ENCODE results near the gene KHK.
A peak's percentile ranks its signal among the peaks of the same experiment; 100 is the strongest.

KHK gene

DNA sequence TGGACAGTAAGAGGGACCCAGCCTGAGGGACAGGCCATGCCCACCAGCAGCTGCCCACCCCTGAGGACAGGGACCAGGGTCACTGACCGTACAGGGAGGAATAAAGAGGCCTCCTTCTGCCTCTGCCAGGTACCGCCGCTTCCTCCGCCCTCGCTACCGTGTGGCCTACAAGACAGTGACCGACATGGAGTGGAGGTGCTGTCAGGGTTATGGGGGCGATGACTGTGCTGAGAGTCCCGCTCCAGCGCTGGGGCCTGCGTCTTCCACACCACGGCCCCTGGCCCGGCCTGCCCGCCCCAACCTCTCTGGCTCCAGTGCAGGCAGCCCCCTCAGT is 6.0 kb upstream of the KHK start:
- FAIRE-seq = no peak
- no peak for DNase-seq (ENCODE audit: low spot score)

DNA sequence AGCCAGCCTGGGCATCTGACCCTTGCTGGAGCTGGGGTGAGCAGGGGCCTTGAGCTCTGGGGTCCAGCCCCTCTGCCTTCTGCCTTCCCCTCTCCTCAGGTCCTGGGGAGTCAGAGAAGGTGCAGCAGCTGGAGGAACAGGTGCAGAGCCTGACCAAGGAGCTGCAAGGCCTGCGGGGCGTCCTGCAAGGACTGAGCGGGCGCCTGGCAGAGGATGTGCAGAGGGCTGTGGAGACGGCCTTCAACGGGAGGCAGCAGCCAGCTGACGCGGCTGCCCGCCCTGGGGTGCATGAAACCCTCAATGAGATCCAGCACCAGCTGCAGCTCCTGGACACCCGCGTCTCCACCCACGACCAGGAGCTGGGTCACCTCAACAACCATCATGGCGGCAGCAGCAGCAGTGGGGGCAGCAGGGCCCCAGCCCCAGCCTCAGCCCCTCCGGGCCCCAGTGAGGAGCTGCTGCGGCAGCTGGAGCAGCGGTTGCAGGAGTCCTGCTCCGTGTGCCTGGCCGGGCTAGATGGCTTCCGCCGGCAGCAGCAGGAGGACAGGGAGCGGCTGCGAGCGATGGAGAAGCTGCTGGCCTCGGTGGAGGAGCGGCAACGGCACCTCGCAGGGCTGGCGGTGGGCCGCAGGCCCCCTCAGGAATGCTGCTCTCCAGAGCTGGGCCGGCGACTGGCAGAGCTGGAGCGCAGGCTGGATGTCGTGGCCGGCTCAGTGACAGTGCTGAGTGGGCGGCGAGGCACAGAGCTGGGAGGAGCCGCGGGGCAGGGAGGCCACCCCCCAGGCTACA is 4.4 kb upstream of the KHK start:
- no peak for FAIRE-seq

DNA sequence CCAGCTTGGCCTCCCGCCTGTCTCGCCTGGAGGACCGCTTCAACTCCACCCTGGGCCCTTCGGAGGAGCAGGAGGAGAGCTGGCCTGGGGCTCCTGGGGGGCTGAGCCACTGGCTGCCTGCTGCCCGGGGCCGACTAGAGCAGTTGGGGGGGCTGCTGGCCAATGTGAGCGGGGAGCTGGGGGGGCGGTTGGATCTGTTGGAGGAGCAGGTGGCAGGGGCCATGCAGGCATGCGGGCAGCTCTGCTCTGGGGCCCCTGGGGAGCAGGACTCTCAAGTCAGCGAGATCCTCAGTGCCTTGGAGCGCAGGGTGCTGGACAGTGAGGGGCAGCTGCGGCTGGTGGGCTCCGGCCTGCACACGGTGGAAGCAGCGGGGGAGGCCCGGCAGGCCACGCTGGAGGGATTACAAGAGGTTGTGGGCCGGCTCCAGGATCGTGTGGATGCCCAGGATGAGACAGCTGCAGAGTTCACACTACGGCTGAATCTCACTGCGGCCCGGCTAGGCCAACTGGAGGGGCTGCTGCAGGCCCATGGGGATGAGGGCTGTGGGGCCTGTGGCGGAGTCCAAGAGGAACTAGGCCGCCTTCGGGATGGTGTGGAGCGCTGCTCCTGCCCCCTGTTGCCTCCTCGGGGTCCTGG is 3.7 kb upstream of the KHK start:
- FAIRE-seq = no peak

More for the DNA sequence above, 4.4 kb upstream of the KHK start:
- DNase-seq (ENCODE audit: low spot score) = no peak

DNA sequence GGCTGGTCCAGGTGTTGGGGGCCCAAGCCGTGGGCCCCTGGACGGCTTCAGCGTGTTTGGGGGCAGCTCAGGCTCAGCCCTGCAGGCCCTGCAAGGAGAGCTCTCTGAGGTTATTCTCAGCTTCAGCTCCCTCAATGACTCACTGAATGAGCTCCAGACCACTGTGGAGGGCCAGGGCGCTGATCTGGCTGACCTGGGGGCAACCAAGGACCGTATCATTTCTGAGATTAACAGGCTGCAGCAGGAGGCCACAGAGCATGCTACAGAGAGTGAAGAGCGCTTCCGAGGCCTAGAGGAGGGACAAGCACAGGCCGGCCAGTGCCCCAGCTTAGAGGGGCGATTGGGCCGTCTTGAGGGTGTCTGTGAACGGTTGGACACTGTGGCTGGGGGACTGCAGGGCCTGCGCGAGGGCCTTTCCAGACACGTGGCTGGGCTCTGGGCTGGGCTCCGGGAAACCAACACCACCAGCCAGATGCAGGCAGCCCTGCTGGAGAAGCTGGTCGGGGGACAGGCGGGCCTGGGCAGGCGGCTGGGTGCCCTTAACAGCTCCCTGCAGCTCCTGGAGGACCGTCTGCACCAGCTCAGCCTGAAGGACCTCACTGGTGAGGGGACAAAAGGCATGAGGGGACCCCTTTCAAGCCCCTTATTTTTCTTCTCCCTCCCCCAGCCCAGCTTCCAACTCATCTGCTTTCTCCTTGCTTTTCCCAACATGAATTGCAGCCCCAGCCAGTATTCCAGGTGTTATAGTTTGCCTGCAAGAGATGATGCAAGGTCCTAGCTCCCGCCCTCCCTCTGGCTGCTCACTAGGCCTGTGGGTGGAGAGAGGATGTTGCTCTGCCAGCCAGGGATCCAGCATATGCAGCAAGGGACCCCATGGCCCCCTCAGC is 2.9 kb upstream of the KHK start:
- DNase-seq (ENCODE audit: low spot score) = no peak
- FAIRE-seq = no peak

More for the DNA sequence above, 3.7 kb upstream of the KHK start:
- DNase-seq (ENCODE audit: low spot score) = no peak

DNA sequence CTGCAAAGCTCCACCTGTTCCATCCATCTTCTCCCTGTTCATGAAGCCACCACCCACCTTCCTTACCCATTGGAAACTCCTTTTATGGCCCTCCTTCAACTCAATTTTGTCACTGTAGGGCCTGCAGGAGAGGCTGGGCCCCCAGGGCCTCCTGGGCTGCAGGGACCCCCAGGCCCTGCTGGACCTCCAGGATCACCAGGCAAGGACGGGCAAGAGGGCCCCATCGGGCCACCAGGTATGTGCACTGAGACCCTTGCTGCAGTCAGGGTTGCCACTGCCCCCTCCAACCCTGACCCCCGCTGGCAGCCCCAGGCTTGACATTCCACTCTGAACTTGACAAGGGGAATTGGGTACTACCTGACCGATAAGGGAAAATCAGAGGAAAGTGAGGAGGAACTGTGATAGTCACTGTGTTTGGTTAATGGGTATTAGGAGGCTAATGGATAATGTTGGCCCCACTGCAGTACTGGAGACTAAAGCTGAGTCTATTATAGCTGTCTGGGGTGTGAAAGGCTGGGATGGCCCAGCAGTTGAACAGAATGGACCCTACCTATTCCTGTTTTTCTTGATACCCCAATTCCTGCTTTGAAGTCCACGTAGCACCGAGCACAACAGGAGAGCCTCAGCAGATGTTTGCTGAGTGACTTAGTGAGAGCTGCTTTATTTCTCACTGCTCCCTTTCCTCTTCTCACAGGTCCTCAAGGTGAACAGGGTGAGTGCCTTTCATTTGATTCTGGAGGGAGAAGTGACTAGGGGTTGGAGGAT is 2.1 kb upstream of the KHK start:
- no peak for DNase-seq (ENCODE audit: low spot score)
- FAIRE-seq = no peak

DNA sequence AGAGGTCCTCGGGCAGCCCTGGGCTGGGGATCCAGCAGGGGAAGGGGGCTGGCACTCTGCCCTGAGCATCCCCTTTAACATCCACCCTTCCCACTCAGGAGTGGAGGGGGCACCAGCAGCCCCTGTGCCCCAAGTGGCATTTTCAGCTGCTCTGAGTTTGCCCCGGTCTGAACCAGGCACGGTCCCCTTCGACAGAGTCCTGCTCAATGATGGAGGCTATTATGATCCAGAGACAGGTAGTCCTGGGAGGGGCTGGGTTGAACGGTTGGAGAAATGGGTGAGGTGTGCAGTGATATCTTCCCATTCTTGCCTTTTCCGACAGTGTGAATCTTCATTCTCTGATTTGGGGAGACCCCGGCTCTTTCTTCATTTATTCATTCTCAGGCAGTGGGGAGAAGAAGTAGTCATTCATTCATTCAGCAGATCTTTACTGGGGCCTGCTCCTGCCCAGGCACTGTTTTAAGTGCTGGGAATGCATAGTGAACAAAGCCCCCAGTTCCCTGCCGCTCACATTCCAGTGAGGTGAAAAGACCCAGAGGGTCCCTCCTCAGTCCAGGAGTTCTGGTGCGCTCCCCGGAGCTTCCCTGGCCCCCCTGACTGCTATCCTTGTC is 1.4 kb upstream of the KHK start:
- DNase-seq (ENCODE audit: low spot score) (no peak), FAIRE-seq (no peak)

DNA sequence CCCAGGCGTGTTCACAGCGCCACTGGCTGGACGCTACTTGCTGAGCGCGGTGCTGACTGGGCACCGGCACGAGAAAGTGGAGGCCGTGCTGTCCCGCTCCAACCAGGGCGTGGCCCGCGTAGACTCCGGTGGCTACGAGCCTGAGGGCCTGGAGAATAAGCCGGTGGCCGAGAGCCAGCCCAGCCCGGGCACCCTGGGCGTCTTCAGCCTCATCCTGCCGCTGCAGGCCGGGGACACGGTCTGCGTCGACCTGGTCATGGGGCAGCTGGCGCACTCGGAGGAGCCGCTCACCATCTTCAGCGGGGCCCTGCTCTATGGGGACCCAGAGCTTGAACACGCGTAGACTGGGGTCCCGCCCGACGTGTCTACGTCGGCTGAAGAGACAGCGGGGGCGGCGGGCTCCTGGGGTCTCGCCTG is 891 bp upstream of the KHK start:
- peak; percentile 70 for FAIRE-seq
- peak; percentile 70 for DNase-seq (ENCODE audit: low spot score)

DNA sequence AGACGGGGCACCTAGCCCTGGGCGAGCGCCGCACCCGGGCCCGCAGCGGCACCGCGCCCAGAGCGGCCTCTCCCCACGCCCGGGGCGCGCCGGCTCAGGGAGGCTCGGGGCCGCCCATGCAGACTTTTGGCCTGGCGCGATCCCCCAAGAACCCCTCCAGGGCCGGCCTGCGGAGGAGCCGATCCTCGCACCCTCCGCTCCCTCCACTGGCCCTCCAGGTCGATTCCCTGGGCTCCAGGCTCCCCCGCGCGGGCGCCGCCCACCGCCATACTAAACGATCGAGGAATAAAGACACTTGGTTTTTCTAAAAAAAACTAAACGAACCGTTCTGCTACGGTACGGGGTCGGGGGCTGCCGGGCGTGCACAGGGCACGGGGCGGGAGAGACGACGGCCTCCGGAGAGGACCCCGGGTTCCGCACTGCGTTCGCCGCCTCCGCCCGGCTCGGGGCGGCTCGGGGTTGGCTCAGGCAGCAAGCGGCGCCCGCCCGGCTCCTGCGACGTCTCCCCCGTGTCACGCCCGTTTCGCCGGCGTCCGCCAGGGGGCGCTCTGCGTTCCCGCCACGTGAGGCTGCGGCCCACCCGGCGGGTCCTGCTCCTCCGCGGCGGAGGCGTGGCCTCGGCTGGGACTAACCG is 365 bp upstream of the KHK start:
- FAIRE-seq = peak; percentile 89
- DNase-seq (ENCODE audit: low spot score) = peak; percentile 99

DNA sequence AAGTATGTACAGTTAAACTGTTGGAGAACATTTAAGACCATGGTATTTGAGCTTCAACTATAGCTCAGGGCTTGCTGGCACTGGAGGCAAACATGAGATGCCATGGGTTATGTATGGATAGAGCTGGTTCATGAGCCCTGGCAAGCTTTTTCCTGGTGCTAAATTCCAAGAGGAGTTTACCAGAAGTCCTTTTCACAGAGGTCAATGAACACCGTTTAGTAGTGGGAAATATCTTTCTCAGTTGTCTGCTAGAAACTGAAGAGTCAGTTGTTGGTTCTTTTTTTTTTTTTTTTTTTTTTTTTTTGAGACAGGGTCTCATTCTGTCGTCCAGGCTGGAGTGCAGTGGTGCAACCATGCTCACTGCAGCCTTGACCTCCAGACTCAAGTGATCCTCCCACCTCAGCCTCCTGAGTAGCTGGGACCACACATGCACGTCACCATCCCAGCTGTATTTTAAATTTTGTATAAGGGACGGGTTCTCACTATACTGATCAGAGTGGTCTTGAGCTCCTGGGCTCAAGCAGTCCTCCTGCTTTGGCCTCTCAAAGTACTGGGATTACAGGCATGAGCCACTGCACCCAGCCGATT is 1.3 kb downstream of the KHK start:
- no peak for FAIRE-seq

DNA sequence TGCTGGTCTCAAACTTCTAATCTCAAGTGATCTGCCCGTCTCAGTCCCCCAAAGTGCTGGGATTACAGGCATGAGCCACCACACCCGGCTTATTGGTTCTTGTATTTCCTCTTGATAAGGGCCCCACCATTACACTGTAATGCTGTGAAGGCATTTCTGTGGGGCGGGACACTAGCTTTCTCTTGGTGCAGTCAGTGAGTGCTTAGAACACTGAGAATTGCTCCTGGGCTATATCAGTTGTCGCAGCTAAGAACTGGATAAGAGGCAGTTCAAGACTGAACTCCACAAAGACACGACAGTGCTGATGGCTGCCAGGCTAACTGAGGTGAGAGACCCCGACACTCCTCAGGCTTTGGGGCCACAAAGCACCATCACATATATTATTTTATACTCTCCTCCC is 2.1 kb downstream of the KHK start:
- DNase-seq (ENCODE audit: low spot score) = no peak
- FAIRE-seq = no peak

More for the DNA sequence above, 1.3 kb downstream of the KHK start:
- DNase-seq (ENCODE audit: low spot score) = no peak

DNA sequence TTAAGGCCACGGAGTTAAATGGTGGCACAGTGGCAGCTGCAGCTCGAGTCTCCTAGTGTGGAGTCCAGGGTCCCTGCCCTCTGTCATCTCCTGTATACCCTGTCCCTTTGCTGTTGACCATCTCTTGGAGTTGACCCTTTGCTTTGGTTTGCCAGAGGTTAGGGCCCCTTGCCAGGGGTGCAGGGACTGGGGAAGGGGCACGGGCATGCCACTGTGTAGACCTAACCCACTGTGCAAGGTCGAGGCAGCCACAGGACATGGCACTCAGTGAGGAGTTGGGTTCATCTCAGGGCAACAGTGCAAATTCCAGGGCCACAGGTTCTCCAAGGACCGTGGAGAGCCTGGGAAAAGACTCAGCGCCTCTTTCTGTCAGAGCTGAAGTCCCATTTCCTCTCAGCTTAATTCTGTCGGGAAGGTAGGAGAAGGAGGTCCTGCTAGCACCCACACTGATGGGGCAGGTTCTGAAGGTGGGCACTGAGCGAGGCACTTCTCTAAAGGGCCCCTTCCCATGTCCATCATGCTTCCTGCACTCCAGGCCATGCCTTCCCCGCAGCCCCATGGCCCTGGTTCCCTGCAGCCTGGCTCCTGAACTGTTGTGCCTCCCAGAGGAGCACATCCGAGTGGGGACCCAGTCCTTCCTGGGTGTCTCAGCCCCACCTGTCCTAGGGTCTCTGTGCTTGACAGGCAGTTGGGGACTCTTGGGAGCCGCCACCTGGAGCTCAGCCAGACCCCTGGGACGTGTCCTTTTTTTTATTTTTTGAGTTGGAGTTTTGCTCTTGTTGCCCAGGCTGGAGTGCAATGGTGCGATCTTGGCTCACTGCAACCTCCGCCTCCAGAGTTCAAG is 2.8 kb downstream of the KHK start:
- FAIRE-seq (no peak), DNase-seq (ENCODE audit: low spot score) (no peak)

DNA sequence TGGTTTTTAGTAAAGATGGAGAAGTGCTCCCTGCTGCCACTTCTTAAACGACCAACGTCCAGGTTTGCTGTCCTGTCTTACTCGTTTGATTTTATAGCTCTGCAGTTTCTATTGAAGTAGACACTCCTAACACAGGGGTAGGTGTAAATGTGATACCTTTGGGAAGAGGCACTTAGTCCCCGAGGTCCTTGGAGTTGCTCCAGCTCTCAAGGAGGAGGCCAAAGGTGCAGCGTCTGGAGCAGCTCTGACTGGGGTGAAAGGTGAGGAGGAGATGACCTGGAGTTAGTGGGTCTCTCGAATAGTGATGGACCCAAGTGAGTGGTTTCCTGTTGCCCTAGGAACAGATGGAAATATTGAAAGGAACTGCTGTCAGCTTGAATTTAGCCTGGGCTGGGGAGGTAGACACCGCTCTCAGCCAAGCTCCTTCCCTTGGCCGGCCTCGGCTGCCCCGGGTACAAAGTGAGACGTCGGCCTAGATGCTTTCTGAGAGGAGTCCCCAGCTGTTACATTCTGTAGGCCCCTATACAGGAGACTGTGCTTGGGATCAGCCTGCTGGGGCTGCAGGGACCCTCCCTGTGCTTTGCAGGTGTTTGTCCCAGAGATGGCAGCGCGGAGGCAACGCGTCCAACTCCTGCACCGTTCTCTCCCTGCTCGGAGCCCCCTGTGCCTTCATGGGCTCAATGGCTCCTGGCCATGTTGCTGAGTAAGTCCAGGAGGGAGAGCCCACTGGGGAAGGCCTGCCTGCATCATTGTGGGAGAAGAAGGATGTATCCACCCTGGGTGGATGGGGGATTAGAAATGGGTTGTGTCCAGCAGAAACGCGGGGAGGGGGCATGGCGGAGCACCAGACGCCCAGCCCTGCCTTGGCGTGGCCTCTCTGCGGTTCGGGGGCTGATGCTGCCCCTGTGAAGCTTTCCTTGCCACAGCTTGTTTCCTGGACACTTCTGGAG is 5.4 kb downstream of the KHK start:
- DNase-seq (ENCODE audit: low spot score) (no peak), FAIRE-seq (no peak)

DNA sequence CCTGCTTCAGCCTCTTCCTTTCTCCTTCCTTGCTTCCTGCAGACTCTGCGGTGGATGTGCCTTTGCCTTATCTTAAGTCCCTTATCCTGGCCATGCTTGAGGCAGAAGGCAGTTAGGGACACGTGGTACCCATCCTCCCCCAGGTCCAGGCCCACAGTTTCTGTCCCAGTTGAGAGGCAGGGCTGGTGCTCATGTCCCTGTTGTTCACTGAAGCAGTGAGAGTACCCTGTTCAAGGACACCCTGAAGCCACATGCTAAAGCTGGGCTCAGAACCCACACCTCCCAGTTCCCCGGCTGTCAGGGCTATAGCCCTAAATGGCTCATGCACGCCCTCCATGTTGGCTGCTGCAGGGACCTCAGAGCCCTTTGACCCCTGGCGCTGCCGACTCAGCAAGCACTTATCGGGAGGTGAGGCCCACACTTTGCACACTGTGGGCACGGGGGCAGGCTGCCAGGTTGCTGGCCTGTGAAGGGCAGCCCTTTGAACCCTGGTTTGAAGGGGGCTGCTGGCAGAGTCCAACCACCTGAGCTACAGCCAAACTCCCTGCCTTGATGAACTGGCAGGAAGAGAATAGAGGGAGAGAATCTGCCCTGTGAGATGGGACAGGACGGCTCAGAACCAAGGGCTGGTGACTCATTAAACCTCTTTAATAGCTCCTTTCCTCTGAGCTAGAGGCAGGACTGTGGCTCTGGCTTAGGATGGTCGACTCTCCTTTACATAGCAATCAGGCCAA is 6.3 kb downstream of the KHK start:
- DNase-seq (ENCODE audit: low spot score) = no peak
- no peak for FAIRE-seq

DNA sequence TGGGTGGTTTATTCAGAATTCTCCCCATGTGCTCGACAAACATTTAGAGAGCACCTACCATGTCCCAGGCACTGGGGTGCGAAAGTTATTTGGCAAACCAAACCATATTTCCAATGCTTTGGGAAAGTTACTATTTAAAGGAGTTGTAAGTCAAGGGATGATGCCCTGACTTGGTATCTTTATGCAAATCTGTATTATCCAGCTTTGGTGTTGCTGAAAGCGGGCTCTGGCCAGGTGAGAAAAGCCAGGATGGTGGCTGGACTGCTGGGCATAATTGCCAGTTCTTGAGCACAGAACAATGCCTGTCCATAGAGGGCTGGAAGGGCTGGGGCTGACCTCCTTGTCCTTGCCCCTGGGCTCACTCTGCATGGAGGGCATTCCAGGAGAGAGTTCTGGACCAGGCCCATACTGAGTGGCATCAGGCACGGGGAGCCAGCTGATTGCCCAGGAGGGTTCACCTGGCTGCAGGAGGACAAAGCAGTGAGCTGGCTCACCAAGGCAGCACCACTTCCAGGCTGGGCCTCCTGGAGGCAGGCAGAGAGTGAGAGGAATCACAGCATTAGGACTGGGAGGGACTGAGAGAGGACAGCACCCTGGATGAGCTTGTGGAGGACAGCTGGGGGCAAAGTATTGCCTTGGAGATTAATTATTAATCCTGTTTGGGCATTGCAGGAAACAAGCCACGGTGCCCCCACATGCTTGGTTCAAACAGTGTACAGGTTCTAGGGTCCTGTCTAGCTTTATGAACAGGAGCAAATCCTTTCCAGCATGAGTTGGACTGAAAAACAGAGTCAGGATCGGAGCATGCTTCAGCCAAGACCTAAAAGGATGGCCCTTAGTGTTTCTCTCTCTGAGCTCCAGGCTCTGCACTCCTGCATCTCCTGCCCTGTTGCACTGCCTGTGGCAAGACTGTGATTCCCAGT is 7.1 kb downstream of the KHK start:
- no peak for FAIRE-seq
- DNase-seq (ENCODE audit: low spot score) = no peak

DNA sequence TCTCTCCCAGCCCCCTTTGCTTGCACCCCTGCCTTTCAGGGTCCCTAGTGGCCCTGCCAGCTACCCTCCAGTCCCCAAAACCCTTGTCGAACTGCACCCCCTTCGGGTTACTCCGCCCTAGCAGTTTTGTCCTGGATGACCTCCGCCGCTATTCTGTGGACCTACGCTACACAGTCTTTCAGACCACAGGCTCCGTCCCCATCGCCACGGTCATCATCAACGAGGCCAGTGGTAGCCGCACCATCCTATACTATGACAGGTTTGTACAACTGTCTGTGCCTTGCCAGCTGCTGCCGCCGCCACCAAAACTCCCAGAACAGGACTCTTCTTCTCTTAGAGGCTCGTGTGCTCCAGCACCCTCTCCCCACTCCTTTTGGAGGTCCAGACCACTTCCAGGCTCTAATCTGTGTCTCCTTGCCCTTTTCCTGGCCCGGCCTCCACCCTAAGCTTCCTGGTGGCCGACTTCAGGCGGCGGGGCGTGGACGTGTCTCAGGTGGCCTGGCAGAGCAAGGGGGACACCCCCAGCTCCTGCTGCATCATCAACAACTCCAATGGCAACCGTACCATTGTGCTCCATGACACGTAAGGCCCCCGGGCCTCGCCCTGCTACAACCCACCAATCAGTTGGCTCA is 7.9 kb downstream of the KHK start:
- FAIRE-seq = no peak
- no peak for DNase-seq (ENCODE audit: low spot score)

DNA sequence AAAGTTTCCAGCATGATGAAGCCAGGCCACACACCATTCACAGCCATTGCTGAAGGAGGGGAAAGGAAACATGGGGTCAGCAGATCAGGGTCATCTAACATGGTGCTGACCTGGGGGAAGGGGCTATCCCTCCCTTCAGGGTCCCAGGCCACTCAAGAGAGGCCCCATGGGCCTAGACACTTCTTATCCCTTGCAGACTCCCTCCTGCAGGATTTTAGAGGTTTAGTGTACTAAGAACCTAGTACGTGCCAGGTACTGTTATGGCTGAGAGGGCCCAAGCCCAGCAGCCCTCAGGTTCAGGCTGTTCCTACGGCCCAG is 8.8 kb downstream of the KHK start:
- FAIRE-seq (no peak), DNase-seq (ENCODE audit: low spot score) (no peak)
